CD4-positive, alpha-beta T cell treated with Interferon alpha-2 for 1 hour (primary cell): Measurements from ENCODE around the gene ZMIZ1.

Experiments used
- DNase-seq, 2 donors: peaks; one replicate each; pipeline ENCODE4 v3.0.0-alpha.2; 2020 to 2022

ZMIZ1 gene

GRCh38 chr10:79159141-79159651 is 90.4 kb downstream of the ZMIZ1 start:
- no peak for DNase-seq

DNA sequence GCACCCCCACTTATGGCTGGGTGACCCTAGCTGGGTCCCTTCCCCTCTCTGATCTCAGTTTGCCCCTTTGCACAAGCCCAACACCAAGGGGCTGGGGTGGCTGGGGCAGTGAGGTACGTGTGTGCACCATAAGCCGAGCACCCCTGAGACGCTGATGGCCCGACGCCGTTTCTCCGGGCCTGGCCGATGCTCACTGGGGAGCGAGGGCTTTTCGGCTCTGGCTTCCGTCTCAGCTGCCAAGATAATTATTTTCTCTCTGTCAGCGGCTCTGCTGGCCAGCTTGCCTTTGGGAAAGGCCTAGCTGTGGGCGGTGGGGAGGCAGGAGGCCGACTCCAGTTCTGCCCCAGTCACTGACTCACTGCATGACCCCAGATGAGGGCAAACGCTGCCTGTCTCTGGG is 91.0 kb downstream of the ZMIZ1 start:
- no peak for DNase-seq

- no peak for DNase-seq
Observed at GRCh38 chr10:79160191-79160590, 91.4 kb downstream of the ZMIZ1 start.

DNA sequence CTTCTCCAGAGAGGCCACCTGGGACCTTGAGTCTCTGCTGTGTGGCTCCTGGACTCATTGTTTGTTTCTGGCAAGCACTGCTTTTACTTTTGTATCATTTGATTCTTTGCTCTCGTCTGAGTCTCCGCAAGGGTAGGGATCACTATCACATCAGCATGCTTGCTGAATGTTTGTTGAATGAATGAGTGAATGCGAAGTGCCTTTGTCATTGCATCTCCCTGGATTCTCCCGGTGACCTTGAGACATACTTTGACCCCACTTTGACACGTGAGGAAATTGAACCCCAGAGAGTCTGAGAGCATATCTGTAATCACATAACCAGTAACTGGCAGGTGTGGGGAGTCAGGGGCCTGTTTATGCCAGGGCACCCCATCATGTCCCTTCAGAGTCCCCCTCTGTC is 92.8 kb downstream of the ZMIZ1 start:
- DNase-seq, result no peak

DNA sequence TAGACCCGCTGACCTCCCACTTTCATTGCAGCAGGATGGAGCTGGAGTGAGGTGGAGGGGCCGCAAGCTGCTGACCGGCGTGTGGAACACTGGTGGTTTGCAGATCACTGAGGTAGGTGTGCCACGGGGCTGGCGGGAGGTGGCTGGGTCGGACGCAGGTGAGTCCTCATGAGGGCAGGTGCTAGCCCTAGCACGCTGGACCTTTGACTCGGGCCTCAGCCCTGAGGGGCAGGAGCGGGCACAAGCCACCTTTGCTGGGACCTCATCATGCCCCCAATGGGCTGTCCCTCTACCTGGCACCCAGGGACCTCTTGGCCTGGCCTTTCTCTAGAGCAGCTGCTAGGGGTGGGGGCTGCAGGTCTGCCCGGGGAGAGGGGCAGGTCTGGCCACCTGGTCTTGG is 93.3 kb downstream of the ZMIZ1 start:
- no peak for DNase-seq

GRCh38 chr10:79162861-79163665 is 94.3 kb downstream of the ZMIZ1 start:
- no peak for DNase-seq

- DNase-seq, result no peak
Observed at GRCh38 chr10:79163666-79163975, 94.9 kb downstream of the ZMIZ1 start.

DNA sequence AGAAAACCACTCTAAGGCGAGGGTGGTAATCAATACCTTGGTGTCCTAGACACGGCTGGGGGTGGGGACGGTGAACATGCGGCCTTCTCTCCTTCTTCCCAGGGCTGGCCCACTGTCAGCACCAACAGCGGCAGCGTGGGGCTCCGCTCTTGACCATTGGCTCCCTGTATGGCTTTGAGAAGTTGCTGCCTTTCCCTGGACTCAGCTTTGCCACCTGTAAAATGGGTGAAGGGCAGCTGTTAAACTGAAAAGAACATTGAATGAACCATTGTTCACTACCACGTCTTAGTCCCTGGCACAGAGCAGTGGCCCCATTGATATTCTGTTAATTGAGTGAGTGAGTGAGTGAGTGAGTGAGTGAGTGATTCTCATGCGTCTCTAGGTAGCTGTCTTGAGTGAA is 95.3 kb downstream of the ZMIZ1 start:
- DNase-seq, result no peak

GRCh38 chr10:79165070-79165778 is 96.5 kb downstream of the ZMIZ1 start:
- no peak for DNase-seq

- DNase-seq, result no peak
Observed at GRCh38 chr10:79166312-79166721, 97.6 kb downstream of the ZMIZ1 start.

DNA sequence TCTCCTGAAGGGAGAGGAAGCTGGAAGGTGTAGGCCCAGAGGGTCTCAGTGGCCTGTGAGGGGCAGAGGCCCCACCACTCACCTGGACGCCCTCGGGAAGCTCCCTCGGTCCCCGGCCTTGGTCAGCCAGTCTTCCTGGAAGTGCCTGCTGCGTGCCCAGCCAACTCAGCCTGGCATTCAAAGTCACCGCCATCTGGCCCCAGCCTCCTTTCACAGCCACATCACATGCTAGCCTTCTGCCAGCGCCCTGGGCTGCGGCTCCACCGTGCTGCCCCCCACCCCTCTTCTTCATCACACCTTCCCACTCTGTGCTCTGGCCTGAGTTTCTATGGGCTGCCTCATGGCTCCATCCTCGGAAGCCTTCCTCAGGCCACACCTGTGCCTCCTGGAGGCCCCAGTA is 98.0 kb downstream of the ZMIZ1 start:
- no peak for DNase-seq

- DNase-seq, result no peak
Observed at GRCh38 chr10:79167537-79167936, 98.8 kb downstream of the ZMIZ1 start.

DNA sequence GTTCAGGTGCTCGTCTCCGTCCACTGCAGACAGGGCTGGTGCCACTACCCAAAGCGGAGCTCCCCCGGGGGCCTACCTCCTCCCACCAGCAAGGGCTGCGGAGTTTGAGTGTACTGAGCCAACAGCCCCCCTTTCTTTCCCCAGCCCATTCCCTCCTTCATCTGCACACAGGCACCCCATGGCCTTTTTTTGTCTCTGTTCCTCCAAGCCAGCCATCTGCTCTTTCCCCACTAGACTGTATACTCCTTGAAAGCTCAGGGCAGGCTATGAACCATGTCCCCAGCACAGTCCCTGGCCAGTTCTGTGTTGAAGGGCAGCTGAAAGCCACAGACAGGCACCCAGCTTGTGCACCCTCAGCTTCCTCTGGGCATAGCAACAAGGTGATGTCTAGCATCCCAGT is 99.4 kb downstream of the ZMIZ1 start:
- no peak for DNase-seq

GRCh38 chr10:79170226-79170752 is 101.5 kb downstream of the ZMIZ1 start:
- DNase-seq, result no peak

GRCh38 chr10:79170993-79171392 is 102.2 kb downstream of the ZMIZ1 start:
- DNase-seq, result no peak

GRCh38 chr10:79171504-79171903 is 102.7 kb downstream of the ZMIZ1 start:
- no peak for DNase-seq

- no peak for DNase-seq
Observed at GRCh38 chr10:79172881-79173280, 104.1 kb downstream of the ZMIZ1 start.

- DNase-seq, result no peak
Observed at GRCh38 chr10:79173582-79174262, 105.0 kb downstream of the ZMIZ1 start.

DNA sequence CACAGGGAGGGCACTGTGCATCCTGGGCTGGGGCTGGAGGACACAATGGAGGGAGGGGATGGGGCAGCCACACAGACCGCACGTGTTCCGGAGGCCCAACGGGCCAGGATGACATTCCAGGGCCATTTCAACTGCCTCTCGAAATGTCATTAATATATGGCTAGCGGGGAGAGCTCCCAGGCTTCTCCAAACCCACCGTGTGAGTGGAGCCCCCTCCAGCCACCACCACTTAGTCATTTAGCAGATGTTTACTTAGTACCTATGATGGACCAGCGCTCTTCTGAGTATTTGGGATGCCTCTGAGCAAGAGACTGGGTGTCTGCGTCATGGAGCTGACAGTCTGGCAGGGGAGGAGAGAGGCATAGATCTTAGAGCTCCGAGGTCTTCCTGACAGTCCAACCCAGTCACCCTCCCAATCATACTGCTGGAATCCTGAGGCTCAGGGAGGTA is 107.3 kb downstream of the ZMIZ1 start:
- no peak for DNase-seq

DNA sequence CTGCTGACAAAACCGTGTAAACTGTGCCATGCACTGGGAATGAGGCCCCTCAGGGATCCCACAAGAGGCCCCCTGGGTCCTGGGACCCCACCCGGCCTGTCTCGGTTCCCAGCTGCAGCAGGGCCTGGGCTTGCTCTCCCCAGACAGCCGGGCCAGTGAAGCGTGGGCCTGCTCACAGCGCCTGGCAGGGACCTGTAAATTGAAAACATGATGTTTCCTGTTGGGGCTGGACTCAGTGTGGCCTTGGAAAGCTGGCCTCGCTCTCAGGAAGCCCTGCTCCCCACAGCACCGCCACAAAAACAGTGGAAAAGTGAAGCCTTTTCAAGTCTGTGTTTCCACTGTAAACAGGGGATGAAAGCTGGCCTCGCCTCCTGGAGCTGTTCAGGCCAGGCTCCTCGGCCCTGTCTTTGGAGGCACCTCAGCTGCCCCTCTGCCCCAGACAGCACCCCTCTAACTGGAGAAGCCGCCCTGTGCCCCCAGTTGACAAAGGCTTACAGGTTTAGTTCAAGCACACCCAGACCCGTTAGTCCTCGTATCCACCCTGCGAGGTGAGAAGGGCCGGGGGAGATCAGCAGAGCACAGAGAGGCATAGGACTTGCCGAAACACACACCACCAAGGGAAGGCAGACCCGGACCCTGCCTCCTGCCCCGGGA is 108.3 kb downstream of the ZMIZ1 start:
- DNase-seq, result no peak

DNA sequence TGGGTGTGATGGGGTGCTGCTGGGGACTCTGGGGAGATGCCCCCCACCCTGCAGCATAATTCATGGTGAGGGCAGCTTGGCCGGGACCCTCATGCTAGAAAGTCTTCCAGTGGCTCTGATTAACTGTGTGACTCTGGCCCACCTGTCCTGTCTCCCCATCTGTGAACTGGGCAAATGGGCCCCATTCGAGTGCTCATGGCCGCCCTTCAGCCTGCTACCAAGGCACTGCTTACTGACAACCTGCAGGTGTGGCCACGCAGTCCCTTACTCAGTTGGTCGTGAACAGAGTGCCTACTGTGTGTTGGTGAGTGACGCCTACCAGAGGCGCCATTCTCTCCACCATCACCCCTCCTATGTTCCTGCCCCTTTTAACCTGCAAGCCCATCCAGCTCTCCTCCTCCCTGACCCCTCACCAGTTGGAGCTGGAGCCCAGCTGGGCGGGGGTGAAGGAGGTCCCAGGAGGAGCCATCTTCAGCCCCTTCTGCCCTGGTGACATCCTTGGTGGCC is 109.4 kb downstream of the ZMIZ1 start:
- DNase-seq, result no peak

DNA sequence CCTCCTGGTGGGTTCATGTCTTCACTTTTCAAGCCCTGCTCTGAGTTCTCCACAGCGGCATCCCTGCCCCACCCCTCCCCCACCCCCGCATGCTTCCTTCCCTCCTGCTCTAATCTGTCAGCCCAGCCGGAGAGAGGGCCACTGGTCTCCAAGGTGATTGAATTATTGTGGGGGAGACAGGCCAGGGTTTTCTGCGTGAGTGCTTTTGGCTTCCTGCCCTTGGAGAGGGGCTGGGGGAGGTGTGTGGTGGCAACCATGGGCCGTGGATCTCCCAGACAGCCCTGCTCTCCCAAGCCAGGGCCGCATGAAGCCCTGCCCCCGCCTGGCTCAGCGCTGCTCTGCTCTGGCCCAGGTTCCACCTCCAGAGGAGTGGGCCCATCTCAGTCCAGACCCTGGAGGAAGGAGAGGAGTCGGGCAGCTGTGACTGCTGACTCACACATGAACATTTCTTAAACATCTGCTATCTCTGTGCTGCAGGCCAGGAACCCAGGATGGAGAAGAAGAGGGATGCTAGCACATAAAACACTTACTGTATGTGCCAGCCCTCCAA is 109.9 kb downstream of the ZMIZ1 start:
- DNase-seq, result no peak
